Thoracic aorta (tissue), 2 donors: ENCODE measurements around the gene ARAP3. TPM values are rescaled to one million over a fixed set of nuclear protein-coding genes. Genes with fewer than 3 reads are reported as not detected.

Experiments
- ATAC-seq: fragments of 150-250 bp; one replicate; pipeline ENCODE4 v1.8.0; 2017; ENCODE audit warnings: low read depth; ENCODE audit not compliant: insufficient number of reproducible peaks, low FRiP score
- DNase-seq: peaks from one replicate; pipeline ENCODE4 v3.0.0-alpha.2; 2020; ENCODE audit warnings: low spot score
- H3K27ac ChIP-seq, 2 donors: fragments of 200-600 bp; sonication (generic); 1 replicate in 1 of 2; 2 replicates in 1 of 2; pipeline ENCODE4 v1.5.1; 2016; ENCODE audit warnings: mild to moderate bottlenecking in 2 of 2, moderate library complexity in 2 of 2
- H3K27me3 ChIP-seq: fragments of 200-600 bp; sonication (generic); replicated peaks from 2 replicates; pipeline ENCODE4 v1.6.0; 2016; ENCODE audit warnings: mild to moderate bottlenecking; ENCODE audit not compliant: insufficient read depth
- H3K36me3 ChIP-seq: fragments of 200-600 bp; sonication (generic); one replicate; pipeline ENCODE4 v1.5.1; 2016
- H3K4me1 ChIP-seq, 2 donors: fragments of 200-600 bp; sonication (generic); 1 replicate in 1 of 2; 2 replicates in 1 of 2; pipeline versions ENCODE4 v1.5.1 to v1.6.0; 2016; ENCODE audit warnings: low read depth in 2 of 2, mild to moderate bottlenecking in 1 of 2; ENCODE audit not compliant: control insufficient read depth in 1 of 2
- H3K4me3 ChIP-seq: fragments of 200-600 bp; sonication (generic); 2 replicates; pipeline ENCODE4 v1.5.1; 2016; ENCODE audit warnings: mild to moderate bottlenecking
- H3K9me3 ChIP-seq: fragments of 200-600 bp; sonication (generic); 2 replicates; pipeline ENCODE4 v1.5.1; 2016
- CTCF ChIP-seq: fragments of 200-600 bp; sonication (generic); IDR thresholded peaks from one replicate; pipeline ENCODE4 v1.5.1; 2019; ENCODE audit warnings: antibody characterized with exemption
- total RNA-seq, 2 donors: library from RNA; depleted of rRNA; stranded (reverse); fragments of >200 nt; gene quantifications; one replicate each; pipeline versions ENCODE4 v1.1.0 to v1.2.3, GENCODE V29; 2016

ARAP3 gene
- total RNA-seq, 2 donors from 2014 or later = 15.0 to 16.2 TPM

GRCh38 chr5:141713616-141714309, 31.7 kb upstream of the ARAP3 start:
- Histone ChIP-seq H3K9me3 (no peaks in the 10 kb centered on the region), H3K36me3 (no peaks in the 10 kb centered on the region), H3K27me3 (no peaks in the 10 kb centered on the region), H3K27ac (no peak overlapping the region), H3K4me3 (no peak overlapping the region), H3K4me1 (no peaks in the 10 kb centered on the region)
- no peak for TF ChIP-seq CTCF
- no peak for DNase-seq
- no peak for ATAC-seq

GRCh38 chr5:141711687-141712086, 29.7 kb upstream of the ARAP3 start:
- Histone ChIP-seq H3K4me1 (no peaks in the 10 kb centered on the region), H3K36me3 (no peaks in the 10 kb centered on the region), H3K4me3 (no peak overlapping the region), H3K27ac (no peak overlapping the region), H3K9me3 (no peaks in the 10 kb centered on the region), H3K27me3 (no peaks in the 10 kb centered on the region)
- TF ChIP-seq CTCF = no peak
- DNase-seq = no peak
- no peak for ATAC-seq

- no peaks in the 10 kb centered on the region for H3K36me3 ChIP-seq
- ATAC-seq = no peak
- no peak for DNase-seq
- H3K9me3 ChIP-seq = no peaks in the 10 kb centered on the region
- no peaks in the 10 kb centered on the region for H3K27me3 ChIP-seq
- no peak for TF ChIP-seq CTCF
- no peaks in the 10 kb centered on the region for H3K4me1 ChIP-seq
- H3K27ac ChIP-seq = no peak overlapping the region
- no peak overlapping the region for H3K4me3 ChIP-seq
Measured at GRCh38 chr5:141709699-141710267, 27.8 kb upstream of the ARAP3 start.

- Histone ChIP-seq H3K36me3 (no peaks in the 10 kb centered on the region), H3K9me3 (no peaks in the 10 kb centered on the region), H3K4me3 (no peak overlapping the region), H3K27me3 (no peaks in the 10 kb centered on the region), H3K27ac (no peak overlapping the region), H3K4me1 (no peaks in the 10 kb centered on the region)
- ATAC-seq (no peak), DNase-seq (no peak)
- no peak for TF ChIP-seq CTCF
Measured at GRCh38 chr5:141708016-141708415, 26.0 kb upstream of the ARAP3 start.

GRCh38 chr5:141707510-141707909, 25.5 kb upstream of the ARAP3 start:
- no peak overlapping the region for H3K4me3 ChIP-seq
- no peaks in the 10 kb centered on the region for H3K27me3 ChIP-seq
- no peak for TF ChIP-seq CTCF
- no peak overlapping the region for H3K27ac ChIP-seq
- H3K4me1 ChIP-seq = peaks cover 0 to 2% of the 10 kb centered on the region in 2 donors
- H3K36me3 ChIP-seq = no peaks in the 10 kb centered on the region
- no peaks in the 10 kb centered on the region for H3K9me3 ChIP-seq
- DNase-seq (no peak), ATAC-seq (no peak)
